Upper lobe of left lung (tissue), 4 donors: ENCODE measurements around the gene USP54.

ENCODE experiments used
- CTCF ChIP-seq, 6 experiments: fragments of 450-650 bp in 4 of 6; fragments of 200-600 bp in 2 of 6; sonication (generic) in 2 of 6; IDR thresholded peaks; one replicate each; pipeline ENCODE4 v1.5.1; 2016 to 2019; ENCODE audit warnings: antibody characterized with exemption in 6 of 6
- POLR2A ChIP-seq, 4 donors: fragments of 450-650 bp; IDR thresholded peaks; one replicate each; pipeline ENCODE4 v1.5.1; 2016 to 2017; ENCODE audit warnings: antibody characterized with exemption in 4 of 4, mild to moderate bottlenecking in 2 of 4
- POLR2AphosphoS5 ChIP-seq, 2 donors: sonication (generic); formaldehyde crosslinking; IDR thresholded peaks; one replicate each; pipeline ENCODE4 v1.5.1; 2017; ENCODE audit warnings: antibody characterized with exemption in 2 of 2

GRCh38 chr10:73556855-73557254 lies 34.3 kb downstream of the USP54 start:
- TF ChIP-seq CTCF (IDR thresholded peaks at IDR 0.05) (no peak), POLR2A (IDR thresholded peaks at IDR 0.05) (no peak), POLR2AphosphoS5 (IDR thresholded peaks at IDR 0.05) (no peak)
